AG09319 (cell line): ENCODE measurements around the gene ADORA2A.

Source experiments
- DNase-seq: peaks from one replicate; pipeline ENCODE4 v3.0.0-alpha.2; 2010; ENCODE audit warnings: low read depth; ENCODE audit errors: extremely low read depth
- TF ChIP-seq, protein P1 (sequence below): IDR thresholded peaks from 2 replicates; pipeline ENCODE4 v1.5.1; 2011; ENCODE audit warnings: low read depth, mild to moderate bottlenecking, inconsistent platforms, low read length, moderate library complexity

The ADORA2A gene

GRCh38 chr22:24430431-24431308, 3.3 kb downstream of the ADORA2A start:
- TF ChIP-seq, protein P1, sequence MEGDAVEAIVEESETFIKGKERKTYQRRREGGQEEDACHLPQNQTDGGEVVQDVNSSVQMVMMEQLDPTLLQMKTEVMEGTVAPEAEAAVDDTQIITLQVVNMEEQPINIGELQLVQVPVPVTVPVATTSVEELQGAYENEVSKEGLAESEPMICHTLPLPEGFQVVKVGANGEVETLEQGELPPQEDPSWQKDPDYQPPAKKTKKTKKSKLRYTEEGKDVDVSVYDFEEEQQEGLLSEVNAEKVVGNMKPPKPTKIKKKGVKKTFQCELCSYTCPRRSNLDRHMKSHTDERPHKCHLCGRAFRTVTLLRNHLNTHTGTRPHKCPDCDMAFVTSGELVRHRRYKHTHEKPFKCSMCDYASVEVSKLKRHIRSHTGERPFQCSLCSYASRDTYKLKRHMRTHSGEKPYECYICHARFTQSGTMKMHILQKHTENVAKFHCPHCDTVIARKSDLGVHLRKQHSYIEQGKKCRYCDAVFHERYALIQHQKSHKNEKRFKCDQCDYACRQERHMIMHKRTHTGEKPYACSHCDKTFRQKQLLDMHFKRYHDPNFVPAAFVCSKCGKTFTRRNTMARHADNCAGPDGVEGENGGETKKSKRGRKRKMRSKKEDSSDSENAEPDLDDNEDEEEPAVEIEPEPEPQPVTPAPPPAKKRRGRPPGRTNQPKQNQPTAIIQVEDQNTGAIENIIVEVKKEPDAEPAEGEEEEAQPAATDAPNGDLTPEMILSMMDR = no peak

DNA sequence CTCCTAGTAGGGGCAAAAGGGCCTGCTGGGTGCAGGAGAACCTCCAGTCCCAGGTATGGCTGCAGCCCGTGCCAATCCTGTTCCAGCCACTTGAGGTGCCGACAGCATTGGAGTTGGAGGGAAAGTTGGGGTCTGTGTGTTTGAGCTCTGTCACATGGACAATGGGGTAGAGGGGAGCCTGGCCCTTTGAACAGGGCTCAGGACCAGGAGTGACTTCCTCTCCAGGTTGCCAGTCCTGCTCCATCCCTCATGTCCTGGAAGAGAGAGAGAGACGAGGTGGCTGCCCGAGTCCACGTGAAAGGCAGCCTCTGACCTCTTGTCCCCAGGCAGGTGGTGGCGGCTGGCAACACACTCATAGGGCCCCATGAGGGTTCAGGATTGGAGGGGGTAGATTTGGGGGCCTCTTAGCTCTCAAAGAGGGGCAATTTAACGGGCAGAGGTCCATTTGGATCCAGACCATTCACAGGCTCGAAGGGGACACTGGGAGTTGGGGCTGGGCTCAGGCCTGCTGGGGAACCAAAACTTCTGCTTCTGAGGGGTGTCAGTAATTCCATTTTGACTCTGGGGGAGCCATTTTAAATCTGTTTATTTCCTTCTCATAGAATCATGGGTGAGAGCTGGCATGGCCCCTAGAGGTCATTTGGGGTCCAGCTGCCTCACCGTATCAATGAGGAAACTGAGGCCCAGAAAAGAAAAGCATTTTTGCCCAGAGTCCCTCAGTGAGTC, 4.1 kb downstream of the ADORA2A start:
- TF ChIP-seq, protein P1 = no peak
- no peak for DNase-seq

More at GRCh38 chr22:24430431-24431308, 3.3 kb downstream of the ADORA2A start:
- DNase-seq = no peak

DNA sequence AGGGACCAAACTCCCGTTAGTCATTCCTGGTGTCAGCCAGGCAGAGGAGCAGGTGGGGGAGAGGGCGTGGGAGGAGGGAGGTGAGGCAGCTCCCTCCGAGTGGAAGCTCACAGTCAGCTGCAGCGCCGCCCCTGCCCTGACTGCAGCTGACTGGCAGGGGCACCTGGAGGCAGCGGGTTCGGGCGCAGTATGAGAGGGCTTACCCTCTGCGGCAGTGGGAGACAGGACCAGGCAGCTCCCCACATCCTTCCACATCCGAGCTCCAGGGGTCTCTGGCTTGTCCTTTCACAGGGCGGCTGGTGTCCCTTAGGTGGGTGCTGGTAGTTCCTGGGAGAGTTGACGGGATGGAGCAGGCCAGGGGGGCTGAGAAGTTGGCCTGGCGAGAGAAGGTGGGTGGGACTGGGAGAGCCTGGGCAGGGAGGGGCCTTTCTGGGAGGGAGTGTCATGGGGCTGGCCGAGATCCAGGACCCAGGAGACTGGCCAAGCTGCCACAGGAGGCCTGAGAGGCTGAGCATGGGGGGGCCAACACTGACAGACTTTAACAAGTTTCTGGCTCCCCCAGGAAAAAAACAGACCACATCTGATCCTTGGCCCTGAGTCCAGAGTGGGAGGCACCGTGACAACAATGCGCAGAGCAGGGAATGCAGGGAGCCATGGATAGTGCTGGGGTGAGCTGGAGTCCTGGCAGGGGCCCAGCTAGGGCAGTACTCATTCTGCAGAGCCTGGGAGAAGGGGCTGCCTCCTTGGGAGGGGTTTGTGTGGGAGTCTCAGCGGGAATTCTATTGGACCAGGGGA, 4.9 kb downstream of the ADORA2A start:
- no peak for DNase-seq
- TF ChIP-seq, protein P1 = no peak

- TF ChIP-seq, protein P1 = no peak
- DNase-seq = no peak
These were observed 5.8 kb downstream of the ADORA2A start for GRCh38 chr22:24433001-24433827.

- TF ChIP-seq, protein P1 = no peak
- no peak for DNase-seq
These were observed 6.5 kb downstream of the ADORA2A start for GRCh38 chr22:24433828-24434470.
